Motor neuron (in vitro differentiated cells): ENCODE measurements around the gene DTNA. TPM values are rescaled to one million over a fixed set of nuclear protein-coding genes. Genes with fewer than 3 reads are reported as not detected.

ENCODE experiments used
- ATAC-seq, 8 experiments: fragments of 200-7000 bp; cut with Tn5 transposase; replicated peaks in 6 of 8; 2 replicates each; pipeline ENCODE4 v1.8.0; 2021; ENCODE audit warnings: mild to moderate bottlenecking in 8 of 8, moderate library complexity in 8 of 8
- H3K27ac ChIP-seq, 2 donors: fragments of 250-450 bp; sonication (Bioruptor Pico); 2 replicates each; pipeline ENCODE4 v1.9.0; 2021; ENCODE audit warnings: antibody characterized with exemption in 2 of 2, mild to moderate bottlenecking in 2 of 2, moderate library complexity in 1 of 2
- H3K4me1 ChIP-seq, 2 donors: fragments of 250-450 bp; sonication (Bioruptor Pico); replicated peaks in 1 of 2; 2 replicates each; pipeline ENCODE4 v1.6.1; 2021; ENCODE audit warnings: antibody characterized with exemption in 2 of 2, mild to moderate bottlenecking in 2 of 2, moderate library complexity in 1 of 2
- H3K4me3 ChIP-seq, 5 donors: fragments of 250-450 bp; sonication (Bioruptor Pico); 2 replicates each; pipeline ENCODE4 v1.9.0; 2021; ENCODE audit warnings: antibody characterized with exemption in 5 of 5, mild to moderate bottlenecking in 5 of 5, moderate library complexity in 4 of 5
- WGBS, 10 experiments: fragments of 450-650 bp; shearing (Covaris generic); methylation state at CpG; one replicate each; pipeline ENCODE4 v1.0.0; 2022; 5-methylcytosine and 5-hydroxymethylcytosine counted together
- in situ Hi-C, 9 experiments: fragments of 400-800 bp; cut with MboI; loops; one replicate each; pipeline ENCODE4 v1.15.0; 2021; ENCODE audit warnings: low sequenced_read_pairs in 9 of 9, low pct_unique_long_range_greater_than_20kb in 2 of 9; ENCODE audit not compliant: unreplicated experiment in 9 of 9
- total RNA-seq, 8 experiments: library from RNA; unstranded; fragments of 300-600 nt; gene quantifications; 2 replicates each; pipeline versions ENCODE4 v1.2.3 to v1.2.4, GENCODE V29; 2022

DTNA gene
- total RNA-seq, 8 experiments from 2014 or later = 26.0 to 140 (median 49.2) TPM

DNA sequence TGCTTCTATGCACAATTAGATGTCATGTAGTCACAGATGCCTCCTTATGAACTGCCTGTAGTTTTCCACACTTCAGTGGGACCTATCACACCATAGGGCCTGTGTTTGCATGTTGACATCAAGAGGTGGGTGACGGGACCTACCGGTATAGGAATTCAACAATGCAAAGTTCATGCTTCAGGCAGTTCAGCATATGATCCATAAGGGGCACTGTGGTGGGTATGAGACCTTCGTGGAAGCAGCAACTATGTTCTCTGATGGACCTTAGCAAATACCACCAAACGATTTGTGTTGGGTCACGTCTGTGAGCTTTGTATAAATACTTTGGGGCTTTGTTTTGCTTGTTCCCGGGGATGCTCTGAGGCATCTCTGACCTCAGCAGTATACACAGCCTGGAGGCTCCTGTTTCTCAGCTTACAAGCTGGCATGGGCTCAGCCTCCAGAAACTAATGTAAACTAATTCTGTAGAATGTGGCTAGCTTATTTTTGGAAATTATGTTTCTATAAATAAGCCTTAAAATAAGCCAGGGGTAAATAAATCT is 111.6 kb downstream of the DTNA start:
- in situ Hi-C loops = no loop called here

DNA sequence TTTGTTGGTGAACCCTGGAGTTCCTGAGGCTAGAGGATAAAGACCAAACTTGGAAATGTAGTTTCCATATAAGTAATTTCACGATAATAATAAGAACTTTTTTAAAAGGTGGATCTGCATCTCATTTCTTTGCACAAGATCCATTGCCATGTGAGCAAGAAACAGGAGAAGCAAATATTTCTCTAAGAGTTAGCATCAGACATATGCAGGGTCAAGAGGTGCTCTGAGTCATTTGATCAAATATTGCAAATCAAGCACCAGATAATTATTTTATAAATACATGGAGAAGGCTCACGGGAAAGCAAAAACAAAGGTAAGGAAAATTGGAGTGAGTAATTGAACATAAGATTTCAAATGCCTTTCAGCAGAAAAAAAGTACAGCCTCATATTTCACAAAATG is 118.0 kb downstream of the DTNA start:
- in situ Hi-C loops = no loop called here
- H3K4me3 ChIP-seq = no peak overlapping the region
- ATAC-seq = peak in 3 of 8 experiments; percentile 27 to 86 (median 55)
- H3K4me1 ChIP-seq = no peaks in the 10 kb centered on the region
- H3K27ac ChIP-seq = no peak overlapping the region
- 22 to 100% (median 89%) methylated on average over 1 to 2 of the region's 2 CpGs; no CpG with 5 or more reads in 1 of the 10 experiments for whole genome bisulfite sequencing, 10 experiments

More for the DNA sequence above, 111.6 kb downstream of the DTNA start:
- WGBS, 10 experiments = 0 to 90% (median 79%) methylated on average over 1 to 4 of the region's 6 CpGs; no CpG with 5 or more reads in 2 of the 10 experiments
- Histone ChIP-seq H3K27ac (no peak overlapping the region), H3K4me3 (no peak overlapping the region), H3K4me1 (no peaks in the 10 kb centered on the region)
- ATAC-seq = peak in 3 of 8 experiments; percentile 45 to 88 (median 65)

DNA sequence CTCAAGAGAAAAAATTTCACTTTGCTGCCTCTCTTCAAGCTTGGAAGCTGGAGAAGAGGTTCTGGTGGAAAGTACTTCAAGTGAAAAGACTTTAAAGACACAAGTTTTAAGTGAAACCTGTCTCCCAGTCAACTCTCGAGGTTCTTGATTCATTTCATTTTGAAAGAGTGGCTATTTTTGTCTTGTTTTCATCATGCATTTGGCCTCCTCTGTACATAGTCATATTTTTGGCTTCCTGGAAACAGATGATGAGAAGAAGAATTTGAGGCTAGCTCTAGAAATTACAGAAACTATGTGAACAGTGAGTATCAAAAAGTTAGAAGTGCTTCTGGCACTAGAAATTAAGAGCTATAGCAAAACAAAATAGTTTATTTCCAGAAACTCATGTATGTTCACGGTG is 124.8 kb downstream of the DTNA start:
- peaks cover under 1 to 10% of the 10 kb centered on the region in 2 donors for H3K4me1 ChIP-seq
- in situ Hi-C loops = no loop called here
- H3K4me3 ChIP-seq = no peak overlapping the region
- WGBS, 10 experiments = 0 to 100% (median 81%) methylated on average over 1 to 2 of the region's 2 CpGs
- H3K27ac ChIP-seq = no peak overlapping the region
- ATAC-seq = peak in 1 of 8 experiments; percentile 43

DNA sequence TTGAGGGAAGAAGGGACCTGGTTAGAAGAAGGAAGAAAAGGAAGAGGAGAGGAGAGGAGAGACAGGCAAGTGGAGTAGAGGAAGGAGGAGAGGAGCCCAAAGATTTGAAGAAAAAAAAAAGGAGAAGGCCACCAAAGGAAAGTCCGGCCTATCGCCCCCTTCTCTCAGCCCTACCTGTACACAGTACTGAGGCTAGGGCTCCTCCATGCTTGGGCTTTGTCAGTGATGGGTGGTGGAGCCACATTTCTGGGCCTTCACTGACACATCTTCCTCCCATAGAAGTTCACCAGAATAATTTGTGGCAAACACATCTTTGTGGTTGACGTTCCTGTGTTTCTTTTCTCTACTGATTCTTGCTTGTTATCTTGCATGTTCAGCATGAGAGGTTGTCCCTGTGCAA is 125.4 kb downstream of the DTNA start:
- 51 to 100% (median 94%) methylated on average over 2 to 3 of the region's 3 CpGs; no CpG with 5 or more reads in 3 of the 10 experiments for WGBS, 10 experiments
- in situ Hi-C loops = no loop called here
- no peak for ATAC-seq
- Histone ChIP-seq H3K4me3 (no peak overlapping the region), H3K4me1 (peaks cover 6 to 14% of the 10 kb centered on the region in 2 donors), H3K27ac (no peak overlapping the region)

DNA sequence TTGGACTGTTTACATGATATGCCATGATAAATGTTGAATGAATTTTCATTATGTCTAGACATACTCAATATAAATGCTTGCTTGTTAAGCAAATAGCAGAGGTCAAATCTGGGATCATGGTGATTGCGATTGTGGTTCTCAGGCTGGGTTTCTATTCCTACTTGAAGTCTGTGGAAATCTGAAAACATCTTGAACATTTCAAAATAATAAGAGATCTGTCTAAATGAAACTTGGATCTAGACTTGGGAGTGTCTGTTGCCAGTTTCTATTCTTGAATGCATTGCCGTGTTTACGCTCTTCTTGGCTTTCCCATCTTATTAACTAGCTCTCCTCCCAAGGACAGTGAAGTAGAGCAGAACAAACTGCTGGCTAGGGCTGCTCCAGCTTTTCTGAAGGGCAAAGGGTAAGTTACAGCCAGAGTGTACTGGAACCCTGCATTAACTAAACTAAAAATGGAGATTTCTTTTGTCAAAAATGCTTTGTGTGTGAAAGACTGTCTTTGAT is 127.7 kb downstream of the DTNA start:
- in situ Hi-C loops = no loop called here
- Histone ChIP-seq H3K27ac (no peak overlapping the region), H3K4me3 (no peak overlapping the region), H3K4me1 (peaks cover 13 to 14% of the 10 kb centered on the region in 2 donors)
- whole genome bisulfite sequencing, 10 experiments = 20 to 100% (median 77%) methylated on average over 1 to 3 of the region's 3 CpGs; no CpG with 5 or more reads in 2 of the 10 experiments
- ATAC-seq = peak in 6 of 8 experiments; percentile 21 to 70 (median 48)

DNA sequence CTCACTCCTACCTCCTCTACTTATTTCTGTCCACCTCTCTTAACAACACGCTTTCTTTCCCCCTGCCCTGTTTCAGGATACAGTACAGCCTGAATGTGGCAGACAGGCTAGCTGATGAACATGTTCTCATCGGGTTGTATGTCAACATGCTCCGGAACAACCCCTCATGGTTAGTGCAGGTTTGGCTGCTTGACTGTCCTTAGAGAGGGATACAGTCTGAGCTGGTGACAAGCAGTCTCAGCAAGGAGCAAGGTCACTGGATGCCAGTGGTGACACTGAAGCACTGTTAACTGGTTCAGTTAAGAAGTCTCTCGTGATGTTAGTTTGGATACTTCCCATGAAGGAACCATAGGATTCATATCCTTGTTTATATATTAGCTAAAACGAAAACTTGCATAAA is 128.6 kb downstream of the DTNA start:
- 20 to 92% (median 65%) methylated on average over 1 to 5 of the region's 5 CpGs; no CpG with 5 or more reads in 1 of the 10 experiments for WGBS, 10 experiments
- Histone ChIP-seq H3K27ac (no peak overlapping the region), H3K4me1 (peaks cover 13 to 14% of the 10 kb centered on the region in 2 donors), H3K4me3 (no peak overlapping the region)
- ATAC-seq = no peak
- in situ Hi-C loops = no loop called here

DNA sequence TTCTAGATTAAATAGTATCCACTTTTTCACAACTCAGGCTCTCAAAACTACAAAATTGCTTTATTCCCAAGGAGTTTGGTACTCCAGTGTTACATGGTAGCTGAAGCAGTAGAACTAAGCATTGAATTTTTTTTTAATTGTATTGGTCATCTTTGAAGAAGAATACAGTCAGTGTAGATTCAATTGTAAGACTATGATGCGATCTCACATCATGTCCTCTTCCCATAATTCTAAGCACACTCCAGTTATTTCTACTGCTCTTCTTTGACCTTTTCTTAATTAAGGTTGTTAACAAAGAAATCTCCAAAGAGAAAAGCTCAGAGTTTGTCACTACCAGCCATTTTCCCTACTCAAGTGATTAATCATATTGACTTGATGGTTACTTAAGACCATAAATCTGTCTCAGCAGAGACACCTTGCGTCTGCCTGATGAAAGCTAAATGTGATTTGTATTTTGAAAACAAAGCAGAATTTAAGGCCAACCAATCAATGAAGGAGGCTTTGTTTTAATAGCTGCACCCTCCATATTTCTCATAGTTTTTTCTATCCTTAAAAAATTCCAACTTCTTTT is 130.2 kb downstream of the DTNA start:
- Histone ChIP-seq H3K27ac (no peak overlapping the region), H3K4me3 (no peak overlapping the region), H3K4me1 (peaks cover 13 to 14% of the 10 kb centered on the region in 2 donors)
- in situ Hi-C loops = no loop called here
- WGBS, 10 experiments = 20 to 100% (median 73%) methylated on average over 1 to 2 of the region's 2 CpGs; no CpG with 5 or more reads in 1 of the 10 experiments
- peak in 5 of 8 experiments; percentile 33 to 76 (median 56) for ATAC-seq

DNA sequence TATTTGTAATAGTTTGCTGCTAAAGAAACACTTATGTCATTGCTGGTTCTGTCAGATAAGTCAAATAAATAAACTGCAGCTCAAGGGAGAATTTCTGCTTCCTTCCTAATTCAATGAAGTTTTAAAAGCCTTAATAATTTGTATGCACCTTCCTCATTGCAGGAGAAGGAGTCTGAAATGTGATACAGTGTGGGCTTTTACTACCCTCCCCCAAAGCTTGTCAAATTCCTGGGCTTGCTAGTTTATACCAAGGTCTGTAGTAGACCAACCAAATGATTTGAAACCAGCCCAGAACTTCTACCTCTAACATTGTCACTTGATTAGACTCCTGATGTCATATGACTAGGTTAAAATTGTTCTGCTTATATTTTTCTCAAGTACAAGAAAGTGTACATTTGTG is 131.8 kb downstream of the DTNA start:
- no peak overlapping the region for H3K27ac ChIP-seq
- H3K4me3 ChIP-seq = no peak overlapping the region
- H3K4me1 ChIP-seq = peaks cover 13 to 14% of the 10 kb centered on the region in 2 donors
- in situ Hi-C loops = no loop called here
- no peak for ATAC-seq

DNA sequence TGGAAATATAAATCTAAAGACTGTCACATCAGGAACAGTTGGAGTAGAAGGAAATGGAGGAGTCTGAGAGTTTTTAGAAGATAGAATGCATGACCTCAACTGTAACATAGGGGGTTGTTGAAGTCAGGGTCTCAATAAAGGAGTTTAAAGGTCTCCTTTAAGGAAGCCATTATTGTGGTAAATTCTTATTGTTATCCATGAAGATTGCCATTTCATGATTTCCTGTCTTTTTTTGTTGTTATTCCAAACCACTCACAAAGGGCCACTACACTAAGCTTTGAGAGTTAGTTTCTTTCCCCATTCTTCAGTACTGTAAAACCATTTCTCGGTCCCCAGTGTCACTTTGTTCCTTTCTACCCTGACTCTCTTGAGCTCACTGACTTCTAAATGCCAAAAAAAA is 134.0 kb downstream of the DTNA start:
- ATAC-seq = no peak
- H3K27ac ChIP-seq = no peak overlapping the region
- H3K4me1 ChIP-seq = peaks cover 4 to 29% of the 10 kb centered on the region in 2 donors
- in situ Hi-C loops = no loop called here
- 56 to 100% (median 88%) methylated on average over 1 of the region's 1 CpG; no CpG with 5 or more reads in 1 of the 10 experiments for WGBS, 10 experiments
- no peak overlapping the region for H3K4me3 ChIP-seq

DNA sequence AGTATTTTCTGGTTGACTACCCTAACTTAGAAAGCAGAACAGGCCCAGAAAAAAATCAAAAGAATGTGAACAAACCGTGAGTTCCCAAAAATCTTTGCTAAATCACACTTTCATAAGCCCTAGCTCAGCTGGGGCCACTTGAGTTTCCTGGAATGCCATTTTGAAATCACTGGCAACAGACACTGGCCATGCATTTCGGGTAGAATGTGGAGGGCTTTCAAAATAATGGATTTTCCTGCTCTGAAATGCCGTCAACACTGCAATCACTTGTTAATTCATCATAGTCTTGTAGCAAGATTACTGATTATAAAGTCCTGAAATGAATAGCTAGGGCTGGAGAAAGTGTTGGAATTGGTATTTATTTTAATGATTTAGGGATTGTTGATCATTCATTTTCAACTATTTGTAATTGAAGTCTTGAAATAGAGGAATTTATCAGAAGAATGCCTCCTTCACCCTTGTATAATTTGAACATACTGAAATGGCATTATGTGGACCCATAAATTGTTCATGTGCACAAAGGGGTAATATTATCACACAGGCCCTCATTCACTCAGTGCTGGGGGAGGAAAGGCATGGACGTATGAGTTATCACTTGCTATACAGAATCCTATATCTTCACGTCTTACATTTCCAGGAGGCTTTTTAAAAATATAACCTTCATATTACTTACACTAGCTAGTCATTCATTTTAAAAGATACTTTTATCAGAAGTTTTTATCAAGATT is 134.8 kb downstream of the DTNA start:
- in situ Hi-C loops = no loop called here
- H3K27ac ChIP-seq = no peak overlapping the region
- no peak overlapping the region for H3K4me3 ChIP-seq
- 43 to 88% (median 68%) methylated on average over 1 to 5 of the region's 5 CpGs for WGBS, 10 experiments
- ATAC-seq = peak in 5 of 8 experiments; percentile 49 to 74 (median 57)
- H3K4me1 ChIP-seq = peaks cover 4 to 32% of the 10 kb centered on the region in 2 donors

DNA sequence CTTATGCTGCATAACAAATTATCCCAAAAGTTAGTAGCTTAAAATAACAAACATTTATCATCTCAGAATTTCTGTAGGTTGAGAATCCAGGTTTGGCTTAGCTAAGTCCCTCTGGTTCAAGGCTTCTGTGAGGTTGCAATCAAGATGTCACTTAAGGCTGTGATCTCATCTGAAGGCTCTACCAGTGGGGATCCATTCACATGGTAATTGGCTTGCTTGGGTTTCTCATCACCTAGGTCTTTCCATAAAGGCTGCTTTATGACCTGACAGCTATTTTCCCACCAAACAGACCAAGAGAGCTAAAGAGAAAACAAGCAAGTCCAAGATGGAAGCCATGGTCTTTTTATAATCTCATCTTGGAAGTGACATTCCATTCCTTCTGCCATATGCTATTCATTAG is 137.3 kb downstream of the DTNA start:
- Histone ChIP-seq H3K4me1 (peaks cover 0 to 19% of the 10 kb centered on the region in 2 donors), H3K27ac (no peak overlapping the region), H3K4me3 (no peak overlapping the region)
- no peak for ATAC-seq
- in situ Hi-C loops = no loop called here

DNA sequence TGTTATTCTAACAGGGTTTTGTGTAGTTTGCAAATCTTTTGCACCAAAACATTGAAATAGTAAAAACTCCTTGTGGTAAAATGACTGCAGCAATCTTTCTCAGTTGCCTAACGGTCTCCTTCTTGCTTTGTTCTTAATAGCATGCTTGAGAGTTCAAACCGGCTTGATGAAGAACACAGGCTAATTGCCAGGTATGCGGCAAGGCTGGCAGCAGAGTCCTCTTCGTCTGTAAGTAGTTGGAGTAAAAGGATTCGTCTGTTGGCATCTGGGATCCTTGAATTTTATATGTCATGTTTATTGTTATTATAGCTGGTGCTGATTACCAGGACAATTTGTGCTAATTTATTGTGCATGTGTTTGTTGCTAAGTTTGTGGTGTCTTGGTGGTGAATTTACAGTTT is 138.1 kb downstream of the DTNA start:
- peak overlapping the region in 1 of 2 donors; percentile 29 for H3K27ac ChIP-seq
- ATAC-seq = no peak
- in situ Hi-C loops = no loop called here
- H3K4me3 ChIP-seq = no peak overlapping the region
- peaks cover 0 to 19% of the 10 kb centered on the region in 2 donors for H3K4me1 ChIP-seq
- WGBS, 10 experiments = 6 to 100% (median 73%) methylated on average over 1 to 5 of the region's 5 CpGs

DNA sequence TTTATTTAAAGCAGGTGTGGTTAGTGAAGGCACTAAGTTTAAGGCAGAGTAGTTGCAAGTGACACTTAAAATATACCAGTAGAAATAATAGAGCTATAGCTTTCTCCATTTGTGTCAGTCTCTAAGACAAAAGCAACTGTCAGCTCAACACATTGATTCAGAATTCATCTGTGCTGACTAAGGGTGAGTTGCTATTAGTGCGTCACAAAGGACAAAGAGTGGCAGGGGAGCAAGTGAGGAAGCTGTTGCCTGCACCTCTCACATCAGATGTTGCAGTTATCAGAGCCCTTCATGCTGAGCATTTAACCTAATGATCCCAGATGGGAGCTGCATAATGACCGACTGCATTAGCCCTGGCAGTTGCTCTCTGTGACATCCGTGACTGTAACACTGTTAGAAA is 138.6 kb downstream of the DTNA start:
- Histone ChIP-seq H3K4me1 (peaks cover 0 to 19% of the 10 kb centered on the region in 2 donors), H3K4me3 (no peak overlapping the region), H3K27ac (peak overlapping the region in 1 of 2 donors; percentile 29)
- in situ Hi-C loops = no loop called here
- ATAC-seq = peak in 5 of 8 experiments; percentile 87 to 93 (median 91)
- 38 to 100% (median 68%) methylated on average over 1 to 3 of the region's 3 CpGs; no CpG with 5 or more reads in 2 of the 10 experiments for WGBS, 10 experiments
